GM08714 (cell line): ENCODE measurements around the gene PSME3IP1.

Experiments
- H3K4me3 ChIP-seq: fragments of 200-500 bp; sonication (Bioruptor generic); 2 replicates; pipeline ENCODE4 v1.5.1; 2014; ENCODE audit warnings: mild to moderate bottlenecking, low read length, inconsistent platforms
- ZNF274 ChIP-seq: IDR thresholded peaks from 2 replicates; pipeline ENCODE4 v1.6.1; 2012; ENCODE audit warnings: mild to moderate bottlenecking, low read depth, low read length

PSME3IP1 gene

DNA sequence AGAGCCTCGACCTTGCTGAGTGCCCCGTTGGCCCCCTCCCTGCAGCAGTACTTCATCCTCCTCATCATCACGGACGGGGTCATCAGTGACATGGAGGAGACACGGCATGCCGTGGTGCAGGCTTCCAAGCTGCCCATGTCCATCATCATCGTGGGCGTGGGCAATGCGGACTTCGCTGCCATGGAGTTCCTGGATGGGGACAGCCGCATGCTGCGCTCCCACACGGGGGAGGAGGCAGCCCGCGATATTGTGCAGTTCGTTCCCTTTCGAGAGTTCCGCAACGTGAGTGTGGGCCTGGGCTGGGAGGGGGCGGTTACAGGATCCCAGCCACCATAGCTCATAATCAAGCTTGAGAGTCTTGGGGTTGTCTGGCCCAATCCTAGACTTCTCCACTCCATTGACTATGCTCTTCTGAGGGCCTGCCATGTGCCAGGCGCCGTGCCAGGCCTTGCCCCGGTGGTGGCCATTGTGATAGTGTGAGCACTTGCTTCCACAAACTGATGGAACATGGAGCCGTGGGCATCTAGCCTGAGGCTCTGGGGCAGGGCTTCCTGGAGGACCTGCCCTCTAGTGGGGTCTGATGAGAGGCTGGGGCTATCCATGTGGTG is 39.7 kb downstream of the PSME3IP1 start:
- H3K4me3 ChIP-seq, result no peak overlapping the region
- TF ChIP-seq ZNF274, result no peak

DNA sequence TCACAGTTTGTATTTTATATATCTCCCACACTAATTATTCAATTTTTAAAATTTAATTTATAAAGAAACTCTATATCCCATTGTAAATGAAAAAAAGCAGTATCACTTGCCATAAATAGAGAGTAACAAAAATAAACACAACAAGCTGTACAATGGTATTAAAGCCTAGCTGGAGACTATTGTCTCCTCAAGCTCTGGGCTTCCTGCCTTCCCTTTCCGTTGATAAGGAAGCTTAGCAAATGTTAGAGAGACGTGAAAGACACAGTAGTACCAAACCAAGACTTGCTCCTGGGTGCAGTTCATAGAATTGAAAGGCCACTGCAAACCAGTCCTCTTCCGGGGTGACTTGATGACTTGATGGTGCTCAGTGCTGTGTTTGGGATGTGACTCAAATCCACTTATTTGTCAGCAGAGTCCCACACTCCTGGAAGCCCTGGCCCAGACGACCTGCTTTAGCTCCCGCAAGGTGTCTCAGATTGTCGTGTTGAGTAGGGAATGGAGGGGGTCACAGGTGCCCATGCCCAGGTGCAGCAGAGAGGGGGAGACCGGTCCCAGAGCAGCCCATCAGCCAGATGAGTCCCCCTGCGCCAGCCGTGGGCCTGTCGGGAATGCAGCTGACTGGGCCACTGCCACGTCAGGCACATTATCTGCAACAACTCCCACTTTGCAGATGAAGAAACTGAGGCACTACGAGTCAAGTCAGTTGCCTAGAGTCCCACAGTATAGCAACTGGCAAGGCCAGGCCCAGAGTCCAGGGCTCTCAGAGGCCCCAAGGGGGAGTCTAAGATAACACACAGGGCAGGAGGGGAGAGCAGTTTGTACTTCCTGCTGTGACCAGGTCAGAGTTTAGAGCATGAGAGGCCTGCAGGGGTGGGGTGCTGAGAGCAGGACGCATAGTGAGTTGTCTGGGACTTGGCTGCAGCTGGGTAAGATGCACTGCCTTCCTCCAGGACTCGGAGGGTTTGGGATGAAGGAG is 40.5 kb downstream of the PSME3IP1 start:
- no peak for TF ChIP-seq ZNF274
- no peak overlapping the region for H3K4me3 ChIP-seq

- no peak for TF ChIP-seq ZNF274
- H3K4me3 ChIP-seq, result no peak overlapping the region
Measured at GRCh38 chr16:57144027-57144426, 41.8 kb downstream of the PSME3IP1 start.

- no peak overlapping the region for H3K4me3 ChIP-seq
- no peak for TF ChIP-seq ZNF274
Measured at GRCh38 chr16:57143149-57143921, 42.5 kb downstream of the PSME3IP1 start.

DNA sequence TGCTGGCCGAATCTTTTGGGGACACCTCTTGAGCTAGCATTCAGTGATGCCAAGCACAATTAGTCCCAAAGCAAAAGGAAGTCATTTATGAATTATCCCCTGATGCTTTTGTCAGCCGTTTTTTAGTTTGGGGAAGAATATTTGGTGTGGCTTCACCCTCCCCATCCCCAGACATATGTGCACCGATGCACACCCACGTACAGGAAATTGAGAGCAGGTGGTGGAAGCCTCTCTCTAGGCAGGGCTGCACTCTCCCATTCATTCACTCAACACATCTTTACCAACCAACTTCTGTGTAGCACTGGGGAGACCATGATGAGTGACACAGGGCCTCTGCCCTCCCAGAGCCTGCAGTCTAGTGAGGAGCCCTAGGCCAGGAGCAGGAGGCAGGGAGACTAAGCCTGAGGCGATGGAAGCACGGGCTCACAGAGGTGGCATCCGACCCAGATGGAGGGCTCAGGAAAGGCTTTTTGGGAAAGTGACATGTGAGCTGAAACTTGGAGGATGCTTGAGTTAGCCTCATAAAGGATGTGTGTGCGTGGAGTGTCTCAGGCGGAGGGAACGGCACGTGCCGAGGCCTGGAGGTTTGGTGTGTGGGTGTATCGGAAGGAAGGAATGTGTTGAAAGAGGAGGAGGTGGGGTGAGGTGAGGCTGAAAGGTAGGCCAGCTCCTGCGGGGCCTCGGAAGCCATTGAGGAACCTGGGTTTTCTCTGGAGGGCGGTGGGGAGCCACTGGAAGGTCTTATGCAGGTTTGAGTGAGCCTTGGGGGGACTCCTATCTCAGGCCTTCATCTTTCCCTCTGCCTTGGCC is 43.8 kb downstream of the PSME3IP1 start:
- no peak for TF ChIP-seq ZNF274
- H3K4me3 ChIP-seq, result no peak overlapping the region

GRCh38 chr16:57140931-57141668 is 44.7 kb downstream of the PSME3IP1 start:
- no peak for TF ChIP-seq ZNF274
- H3K4me3 ChIP-seq, result no peak overlapping the region

DNA sequence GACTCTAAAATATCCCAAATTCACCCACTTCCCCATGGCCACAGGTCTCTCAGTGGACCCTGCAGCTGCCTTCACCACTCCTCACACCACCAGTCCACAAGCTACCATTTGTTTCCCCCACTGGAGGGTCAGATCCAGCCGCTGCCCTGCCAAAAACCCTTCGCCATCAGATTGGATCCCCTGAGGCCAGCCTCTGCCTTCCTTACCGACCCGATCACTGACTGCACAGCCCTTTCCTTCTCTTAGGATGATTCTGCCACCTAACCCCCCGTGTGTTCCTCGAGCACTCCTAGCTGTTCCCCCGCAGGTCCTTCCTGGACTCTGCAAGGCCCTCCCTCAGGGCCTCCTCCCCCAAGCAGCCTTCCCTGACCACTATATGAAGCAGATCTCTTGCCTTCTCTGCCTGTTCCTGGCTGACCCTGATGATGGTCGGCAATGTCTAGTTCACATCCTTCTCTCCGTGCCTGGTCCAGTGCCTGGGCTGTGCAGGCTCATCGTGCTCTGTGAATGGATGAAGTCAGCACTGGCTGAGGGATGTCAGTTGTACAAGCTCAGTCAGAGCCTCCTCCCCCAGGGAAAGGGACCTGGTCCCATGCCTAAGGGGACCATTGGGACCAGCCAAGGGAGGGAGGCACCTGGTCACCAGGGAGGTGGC is 47.4 kb downstream of the PSME3IP1 start:
- TF ChIP-seq ZNF274, result no peak
- H3K4me3 ChIP-seq, result no peak overlapping the region

- no peak for TF ChIP-seq ZNF274
- no peak overlapping the region for H3K4me3 ChIP-seq
Measured at GRCh38 chr16:57137566-57138273, 48.1 kb downstream of the PSME3IP1 start.

- H3K4me3 ChIP-seq, result no peak overlapping the region
- TF ChIP-seq ZNF274, result no peak
Measured at GRCh38 chr16:57137043-57137442, 48.8 kb downstream of the PSME3IP1 start.

GRCh38 chr16:57134982-57135381 is 50.9 kb downstream of the PSME3IP1 start:
- no peak overlapping the region for H3K4me3 ChIP-seq
- no peak for TF ChIP-seq ZNF274

DNA sequence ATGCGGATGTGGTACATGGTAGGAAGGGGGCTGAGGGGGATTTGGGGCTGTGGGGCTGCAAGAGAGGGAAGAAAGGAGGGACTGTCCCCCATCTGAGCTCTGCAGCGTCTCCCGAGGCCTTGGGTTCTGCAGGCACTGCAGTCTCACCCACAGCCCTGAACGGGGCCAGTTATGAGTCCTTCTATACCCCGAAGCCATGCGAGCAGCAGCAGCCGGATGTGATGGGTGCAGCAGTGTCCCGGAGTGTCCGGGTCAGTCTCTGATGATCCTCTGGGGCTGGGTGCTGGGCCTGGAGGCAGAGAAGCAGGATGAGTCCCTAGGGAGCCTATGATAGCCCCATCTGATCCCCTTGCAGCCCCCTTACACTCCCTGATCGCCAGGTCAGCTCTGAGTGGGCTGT is 52.0 kb downstream of the PSME3IP1 start:
- H3K4me3 ChIP-seq, result no peak overlapping the region
- TF ChIP-seq ZNF274, result no peak

DNA sequence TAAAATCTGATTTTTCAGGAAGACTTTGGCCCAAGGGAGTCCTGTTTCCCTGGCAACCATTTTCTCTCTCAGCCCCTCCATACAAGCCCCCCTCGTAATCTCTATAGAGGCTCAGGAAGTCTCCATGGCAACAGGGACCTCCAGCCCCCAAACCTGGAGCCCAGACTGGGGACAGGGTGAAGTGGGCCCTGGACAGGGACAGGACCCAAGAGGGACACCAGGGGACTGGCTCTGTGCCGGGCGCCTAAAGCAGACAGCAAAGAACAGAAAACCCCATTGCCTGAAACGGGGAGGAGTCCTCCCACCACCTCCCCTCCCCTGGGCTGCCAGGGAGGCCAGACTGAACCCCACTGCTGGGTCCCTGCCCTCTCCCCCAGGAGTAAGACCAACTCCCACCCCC is 52.8 kb downstream of the PSME3IP1 start:
- TF ChIP-seq ZNF274, result no peak
- H3K4me3 ChIP-seq, result no peak overlapping the region
